Femur (tissue), 1 donor: ENCODE results near the gene ITGAD.

Source experiments
- DNase-seq: peaks from one replicate; pipeline ENCODE4 v3.0.0-alpha.2; 2017

ITGAD gene

GRCh38 chr16:31461201-31461920, 68.2 kb downstream of the ITGAD start:
- DNase-seq: peak; percentile 16

GRCh38 chr16:31461921-31462804, 69.0 kb downstream of the ITGAD start:
- peak; percentile 25 for DNase-seq

- DNase-seq: peak; percentile 19
Measured at GRCh38 chr16:31464348-31464769, 71.2 kb downstream of the ITGAD start.

DNA sequence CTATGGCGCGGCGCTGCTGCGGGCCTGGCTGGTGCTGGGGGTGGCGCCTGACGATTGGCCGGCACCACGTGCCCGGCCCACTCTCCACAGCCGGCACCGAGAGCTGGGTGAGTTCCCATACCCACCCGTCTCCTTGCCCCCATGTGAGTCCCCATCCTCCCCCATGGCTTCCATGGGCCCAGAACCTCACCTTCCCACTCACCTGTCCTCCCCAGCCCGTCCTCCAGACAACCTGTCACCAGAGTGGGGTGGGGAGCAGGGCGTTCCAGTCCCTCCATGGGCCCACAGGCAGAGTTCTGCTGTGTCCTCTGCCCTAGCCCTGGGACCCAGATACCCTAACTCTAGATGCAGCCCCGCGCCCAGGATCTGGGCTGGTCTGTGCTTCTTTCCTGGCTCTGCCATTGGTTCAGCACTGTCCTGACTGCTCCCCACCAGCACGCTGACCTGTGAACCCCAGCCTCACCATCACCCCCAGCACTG, 71.7 kb downstream of the ITGAD start:
- DNase-seq: peak; percentile 13

DNA sequence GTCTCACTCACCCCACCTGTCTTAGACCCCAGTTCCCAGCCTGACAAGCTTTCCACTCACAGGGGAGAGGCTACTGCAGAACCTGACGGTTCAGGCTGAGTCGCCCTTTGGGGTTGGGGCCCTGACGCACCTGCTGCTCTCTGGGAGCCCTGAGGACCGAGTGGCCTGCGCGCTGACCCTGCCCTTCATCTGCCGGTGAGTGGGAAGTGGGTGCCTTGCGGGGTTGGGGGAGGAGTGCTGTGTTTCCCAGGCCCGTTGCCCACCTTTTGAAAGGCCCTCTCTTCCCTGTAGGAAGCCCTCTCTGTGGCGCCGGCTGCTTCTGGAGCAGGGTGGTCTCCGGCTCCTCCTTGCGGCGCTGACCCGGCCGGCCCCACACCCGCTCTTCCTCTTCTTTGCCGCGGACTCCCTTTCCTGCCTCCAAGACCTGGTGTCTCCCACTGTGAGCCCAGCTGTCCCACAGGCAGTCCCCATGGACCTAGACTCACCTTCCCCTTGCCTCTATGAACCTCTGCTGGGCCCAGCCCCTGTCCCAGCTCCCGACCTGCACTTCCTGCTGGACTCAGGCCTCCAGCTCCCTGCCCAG, 72.7 kb downstream of the ITGAD start:
- no peak for DNase-seq

DNA sequence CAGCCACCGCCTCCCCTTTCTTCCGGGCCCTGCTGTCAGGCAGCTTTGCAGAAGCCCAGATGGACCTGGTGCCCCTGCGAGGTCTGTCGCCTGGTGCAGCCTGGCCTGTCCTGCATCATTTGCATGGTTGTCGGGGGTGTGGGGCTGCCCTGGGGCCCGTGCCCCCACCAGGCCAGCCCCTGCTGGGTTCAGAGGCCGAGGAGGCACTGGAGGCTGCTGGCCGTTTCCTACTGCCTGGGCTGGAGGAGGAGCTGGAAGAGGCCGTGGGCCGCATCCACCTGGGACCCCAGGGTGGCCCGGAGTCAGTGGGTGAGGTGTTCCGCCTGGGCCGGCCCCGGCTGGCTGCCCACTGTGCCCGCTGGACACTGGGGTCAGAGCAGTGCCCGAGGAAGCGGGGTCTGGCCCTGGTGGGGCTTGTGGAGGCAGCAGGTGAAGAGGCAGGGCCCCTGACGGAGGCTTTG, 73.3 kb downstream of the ITGAD start:
- no peak for DNase-seq

DNA sequence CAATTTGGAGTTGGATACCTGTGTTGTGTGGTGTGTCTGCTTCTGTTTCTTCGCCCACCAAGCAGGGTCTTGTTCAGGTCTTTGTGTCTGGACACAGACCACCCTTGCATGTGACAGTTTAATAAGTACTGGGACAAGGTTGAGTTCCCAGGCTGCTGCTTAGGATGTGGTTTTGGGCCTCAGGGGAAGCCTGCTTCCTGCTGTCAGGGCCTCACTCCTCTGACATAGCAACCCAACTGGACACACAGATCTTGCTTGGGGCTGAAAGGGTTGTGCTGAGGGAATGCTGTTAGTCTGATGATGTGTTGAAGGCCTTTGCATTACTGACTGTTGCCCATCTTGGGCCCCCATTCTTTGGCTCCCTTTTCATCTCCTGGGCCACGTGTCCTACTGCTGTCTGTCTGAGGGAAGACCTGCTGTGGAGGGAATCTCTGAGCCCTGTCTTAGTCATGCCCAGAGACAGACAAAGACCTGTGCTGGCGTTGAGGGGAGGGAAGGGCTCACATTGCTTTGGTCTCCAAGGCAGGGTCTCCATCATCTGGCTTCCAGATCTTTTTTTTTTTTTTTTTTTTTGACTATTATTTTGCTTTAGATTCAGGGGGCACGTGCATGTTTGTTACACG, 74.1 kb downstream of the ITGAD start:
- DNase-seq: peak; percentile 73

DNA sequence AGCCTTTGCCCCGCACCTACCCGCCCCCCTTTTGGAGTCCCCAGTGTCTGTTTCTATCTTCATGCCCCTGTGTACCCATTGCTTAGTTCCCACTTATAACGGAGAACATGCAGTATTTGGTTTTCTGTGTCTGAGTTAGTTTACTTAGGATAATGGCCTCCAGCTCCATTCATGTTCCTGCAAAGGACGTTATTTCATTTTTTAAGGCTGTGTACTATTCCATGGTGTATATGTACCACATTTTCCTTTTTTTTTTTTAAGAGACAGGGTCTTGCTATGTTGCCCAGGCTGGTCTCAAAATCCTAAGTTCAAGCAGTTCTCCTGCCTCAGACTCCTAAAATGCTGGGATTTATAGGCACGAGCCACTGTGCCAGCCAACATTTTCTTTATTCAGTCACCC, 74.7 kb downstream of the ITGAD start:
- no peak for DNase-seq

DNA sequence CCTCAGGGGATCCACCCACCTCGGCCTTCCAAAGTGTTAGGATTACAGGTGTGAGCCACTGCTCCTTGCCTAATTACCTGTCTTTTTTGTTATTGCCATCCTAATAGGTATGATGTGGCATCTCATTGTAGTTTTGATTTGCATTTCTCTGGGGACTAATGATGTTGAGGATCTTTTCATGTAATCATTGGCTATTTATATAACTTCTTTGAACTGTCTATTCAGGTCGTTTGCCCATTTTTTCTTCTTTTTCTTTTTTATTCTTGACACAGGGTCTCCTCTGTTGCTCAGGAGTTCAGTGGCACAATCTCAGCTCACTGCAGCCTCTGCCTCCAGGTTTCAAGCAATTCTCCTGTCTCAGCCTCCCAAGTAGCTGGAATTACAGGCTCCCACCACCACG, 77.5 kb downstream of the ITGAD start:
- DNase-seq: no peak

DNA sequence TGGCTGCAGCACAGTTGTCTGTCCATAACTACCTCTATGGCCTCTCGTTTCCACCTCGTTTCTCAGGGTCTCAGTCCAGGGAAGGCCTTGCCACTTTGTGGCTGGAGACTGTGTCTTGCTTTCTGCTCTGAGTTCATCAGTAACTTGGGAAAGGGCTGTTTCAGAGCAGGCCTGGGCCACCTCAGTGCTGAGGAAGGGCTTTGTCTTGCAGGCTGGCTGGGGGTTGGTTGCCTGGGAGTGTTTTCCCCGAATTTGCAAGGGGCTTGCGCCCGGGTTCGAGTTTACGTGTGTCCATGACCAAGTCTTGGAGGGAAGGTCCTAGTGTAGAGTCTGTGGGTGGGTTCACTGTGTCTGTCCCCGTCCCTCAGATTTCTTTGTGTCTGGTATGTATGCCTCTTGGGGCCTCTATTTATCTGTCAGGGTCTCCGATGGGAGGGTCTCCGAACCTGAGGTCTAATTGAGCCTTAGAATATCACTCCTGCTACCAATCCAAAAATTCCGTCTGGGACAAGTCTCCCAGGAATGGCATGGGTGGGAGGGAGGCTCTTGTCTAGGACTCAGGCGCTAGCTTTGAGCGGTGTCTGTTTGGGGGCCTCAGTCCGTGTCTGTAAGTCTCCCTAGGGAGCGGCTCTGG, 78.2 kb downstream of the ITGAD start:
- DNase-seq: no peak

- DNase-seq: peak; percentile 92
Measured at GRCh38 chr16:31471875-31472708, 79.0 kb downstream of the ITGAD start, which contains the start of gene TGFB1I1. Gene TGFB1I1 (plus strand): TSS chr16:31472152. CDS start chr16:31472189, 37 bp downstream.

DNA sequence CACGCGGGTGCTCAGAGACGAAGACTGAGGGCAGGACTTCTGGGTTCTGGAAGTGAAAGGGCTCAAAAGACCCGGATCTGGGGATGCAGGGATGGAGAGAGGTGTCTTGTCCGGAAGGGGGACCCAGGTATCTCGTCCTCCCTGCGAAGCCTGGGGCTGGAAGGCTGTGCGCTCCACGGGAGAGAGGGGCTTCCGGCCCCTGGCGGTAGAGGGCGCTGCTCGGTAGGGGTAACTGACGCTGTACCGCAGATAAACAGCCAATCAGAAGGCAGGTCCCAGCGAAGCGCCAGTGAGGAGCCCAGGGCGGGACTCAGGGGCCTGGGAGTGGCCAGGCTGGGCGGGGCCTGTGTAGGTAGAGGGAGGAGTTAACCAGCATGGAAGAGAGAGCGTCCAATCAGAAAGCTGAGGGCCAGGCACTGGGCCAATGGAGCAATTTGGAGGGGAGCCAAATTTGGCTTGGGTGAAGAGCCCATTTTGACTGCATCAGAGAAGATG, 79.6 kb downstream of the ITGAD start:
- DNase-seq: peak; percentile 94

- no peak for DNase-seq
Measured at GRCh38 chr16:31473264-31473984, 80.3 kb downstream of the ITGAD start.

DNA sequence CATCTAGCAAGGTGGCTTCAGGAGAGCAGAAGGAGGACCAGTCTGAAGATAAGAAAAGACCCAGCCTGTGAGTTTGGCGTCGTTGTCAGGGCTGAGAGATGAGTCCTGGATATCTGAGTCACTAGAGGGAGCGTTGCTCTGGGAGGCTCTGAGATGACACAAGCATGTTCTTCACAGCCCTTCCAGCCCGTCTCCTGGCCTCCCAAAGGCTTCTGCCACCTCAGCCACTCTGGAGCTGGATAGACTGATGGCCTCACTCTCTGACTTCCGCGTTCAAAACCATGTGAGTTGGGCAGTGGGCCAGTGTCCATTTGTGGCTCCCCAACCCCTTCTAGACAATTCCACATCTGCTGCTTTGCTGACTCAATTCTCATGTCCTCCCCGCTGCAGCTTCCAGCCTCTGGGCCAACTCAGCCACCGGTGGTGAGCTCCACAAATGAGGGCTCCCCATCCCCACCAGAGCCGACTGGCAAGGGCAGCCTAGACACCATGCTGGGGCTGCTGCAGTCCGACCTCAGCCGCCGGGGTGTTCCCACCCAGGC, 81.1 kb downstream of the ITGAD start:
- peak; percentile 67 for DNase-seq

DNA sequence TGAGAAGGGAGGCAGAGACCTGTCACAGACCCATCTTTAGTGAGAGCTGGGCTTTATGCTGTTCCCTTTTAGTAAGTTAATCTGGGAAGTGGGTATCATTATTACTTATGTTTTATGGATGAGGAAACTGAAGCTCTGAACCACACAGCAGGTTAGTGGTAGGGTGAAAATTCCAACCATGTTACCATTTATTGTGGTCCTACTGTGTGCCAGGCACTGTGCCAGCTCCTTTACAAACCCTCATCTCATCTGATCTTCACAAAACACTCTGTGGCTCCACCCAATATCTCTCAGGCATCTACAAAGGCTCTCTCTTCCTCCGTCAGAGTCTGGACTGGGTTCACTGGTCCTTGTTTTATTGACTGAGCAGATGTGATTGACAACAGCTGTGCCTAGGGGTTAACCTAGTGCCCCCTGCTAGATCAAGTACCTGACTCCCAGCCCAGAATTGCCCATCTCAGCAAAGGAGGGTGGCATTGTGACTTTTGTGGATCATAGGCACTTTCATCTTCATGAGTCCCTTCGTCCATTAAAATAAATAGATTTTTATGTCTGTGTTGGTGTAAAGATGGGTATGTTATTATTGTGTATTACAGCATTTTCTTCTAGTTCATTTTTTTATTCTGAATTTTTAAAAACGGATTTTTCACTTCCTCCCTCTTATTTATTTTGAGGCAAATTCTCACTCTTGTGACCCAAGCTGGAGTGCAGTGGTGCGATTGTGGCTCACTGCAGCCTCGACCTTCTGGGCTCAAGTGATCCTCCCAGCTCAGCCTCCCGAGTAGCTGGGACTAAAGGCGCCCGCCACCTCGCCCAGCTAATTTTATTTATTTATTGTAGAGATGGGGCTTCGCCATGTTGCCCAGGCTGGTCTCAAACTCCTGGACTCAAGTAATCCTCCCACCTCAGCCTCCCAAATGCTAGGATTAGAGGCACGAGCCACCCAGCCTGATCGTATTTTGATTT, 81.9 kb downstream of the ITGAD start:
- DNase-seq: no peak

GRCh38 chr16:31475946-31476302, 82.8 kb downstream of the ITGAD start:
- no peak for DNase-seq
